K562 (cell line): ENCODE results near the gene SLC12A3. TPM values are rescaled to one million over a fixed set of nuclear protein-coding genes. Genes with fewer than 3 reads are reported as not detected.

ENCODE experiments used
- ATAC-seq: fragments of 200-7000 bp; cut with Tn5 transposase; 3 replicates; pipeline ENCODE4 v1.9.1; 2020; ENCODE audit warnings: moderate library complexity
- BruUV-seq: library from RNA; stranded (reverse); fragments of 400-500 nt; replicated peaks from 2 replicates; lab custom pipeline; 2021; lab: Mats Ljungman, UMichigan
- CTCF ChIA-PET: fragments of 300-600 bp; formaldehyde crosslinking; extraction: SDS; loops from one replicate; lab custom pipeline; 2021; ENCODE audit warnings: low intra/inter-chr PET ratio; lab: Yijun Ruan, JAX
- POLR2A ChIA-PET: fragments of 300-600, 350-650 bp; sonication (Branson Sonifier 250); formaldehyde crosslinking; extraction: SDS; loops from one replicate; lab custom pipeline; 2021; ENCODE audit warnings: antibody characterized with exemption, inconsistent platforms; lab: Yijun Ruan, JAX
- DNase-seq, 4 experiments: peaks; one replicate each; pipeline versions ENCODE4 v3.0.0 to v3.0.0-alpha.2; 2011 to 2018; ENCODE audit warnings: low spot score in 3 of 4, mixed read lengths in 3 of 4; ENCODE audit errors: extremely low read depth in 1 of 4
- FAIRE-seq: peaks from 2 replicates; lab custom pipeline; 2011; peaks lifted over from hg19 to GRCh38; lab: Jason Lieb, UNC
- H2AFZ ChIP-seq: 2 replicates; pipeline ENCODE4 v1.6.0; 2011; ENCODE audit warnings: low read depth, low read length, control low read depth, inconsistent platforms
- H3K27ac ChIP-seq: fragments of 200-600 bp; 3 replicates; pipeline ENCODE4 v1.8.0; 2011; ENCODE audit warnings: low read depth, mild to moderate bottlenecking, control low read depth, inconsistent platforms, low read length, moderate library complexity, mixed read lengths; ENCODE audit errors: extremely low read depth
- H3K27me3 ChIP-seq, 2 experiments: fragments of 300-600 bp in 1 of 2; 2 replicates in 1 of 2; 3 replicates in 1 of 2; pipeline versions ENCODE4 v1.6.0 to v1.8.0; 2011; ENCODE audit warnings: inconsistent platforms in 2 of 2, low read length in 2 of 2, mild to moderate bottlenecking in 1 of 2, mixed read lengths in 1 of 2, moderate library complexity in 1 of 2; ENCODE audit not compliant: control insufficient read depth in 2 of 2, insufficient read depth in 2 of 2
- H3K36me3 ChIP-seq: fragments of 300-600 bp; 3 replicates; pipeline ENCODE4 v1.8.0; 2011; ENCODE audit warnings: mild to moderate bottlenecking, low read length, inconsistent platforms; ENCODE audit not compliant: control insufficient read depth, insufficient read depth
- H3K4me1 ChIP-seq, 2 experiments: fragments of 200-600 bp in 1 of 2; replicated peaks in 1 of 2; 2 replicates in 1 of 2; 3 replicates in 1 of 2; pipeline versions ENCODE4 v1.5.1 to v1.8.0; 2011; ENCODE audit warnings: inconsistent platforms in 2 of 2, low read length in 2 of 2, mild to moderate bottlenecking in 1 of 2, mixed read lengths in 1 of 2, moderate library complexity in 1 of 2; ENCODE audit not compliant: control insufficient read depth in 2 of 2, insufficient read depth in 2 of 2
- H3K4me2 ChIP-seq: 2 replicates; pipeline ENCODE4 v1.6.1; 2011; ENCODE audit warnings: low read length, control low read depth, inconsistent platforms, mixed read lengths; ENCODE audit not compliant: insufficient read depth
- H3K4me3 ChIP-seq: fragments of 200-600 bp; sonication (generic), shearing (Covaris generic); 2 replicates; pipeline ENCODE4 v1.5.1; 2016; ENCODE audit warnings: control low read depth, inconsistent platforms
- H3K79me2 ChIP-seq: fragments of 200-600 bp; 3 replicates; pipeline ENCODE4 v1.8.0; 2011; ENCODE audit warnings: low read length, inconsistent platforms; ENCODE audit not compliant: control insufficient read depth, insufficient read depth
- H3K9ac ChIP-seq, 2 experiments: 2 replicates each; pipeline versions ENCODE4 v1.6.0 to v1.6.1; 2011; ENCODE audit warnings: low read depth in 2 of 2, low read length in 2 of 2, control low read depth in 1 of 2, inconsistent platforms in 1 of 2, mild to moderate bottlenecking in 1 of 2, mixed read lengths in 1 of 2; ENCODE audit not compliant: insufficient read depth in 1 of 2
- H3K9me1 ChIP-seq: one replicate; pipeline ENCODE4 v1.6.0; 2011; ENCODE audit warnings: inconsistent platforms, mild to moderate bottlenecking, low read length, moderate library complexity; ENCODE audit not compliant: control insufficient read depth, insufficient read depth
- H3K9me3 ChIP-seq: replicated peaks from 2 replicates; pipeline ENCODE4 v1.5.1; 2011; ENCODE audit warnings: low read depth, low read length, inconsistent platforms; ENCODE audit not compliant: control insufficient read depth, insufficient read depth
- H4K20me1 ChIP-seq: replicated peaks from 2 replicates; pipeline ENCODE4 v1.6.1; 2011; ENCODE audit warnings: low read length, inconsistent platforms, mixed read lengths; ENCODE audit not compliant: control insufficient read depth, insufficient read depth
- EGR1 ChIP-seq: fragments of 450-650 bp; conservative IDR thresholded peaks from 2 replicates; pipeline ENCODE4 v1.6.1; 2017; ENCODE audit warnings: mild to moderate bottlenecking
- MEF2D ChIP-seq: conservative IDR thresholded peaks from 2 replicates; pipeline ENCODE4 v1.6.1; 2016; ENCODE audit warnings: low read depth, missing genetic modification characterization, missing compliant biosample characterization
- SRSF9 ChIP-seq: fragments of 200-400 bp; formaldehyde crosslinking; IDR thresholded peaks from 2 replicates; pipeline ENCODE4 v1.6.1; 2017; ENCODE audit warnings: low read depth, low read length, borderline replicate concordance
- U2AF1 ChIP-seq: fragments of 200-400 bp; formaldehyde crosslinking; optimal IDR thresholded peaks from 2 replicates; pipeline ENCODE3; 2017; ENCODE audit warnings: mild to moderate bottlenecking, low read depth, low read length, moderate library complexity
- WGBS: fragments of 100-300 bp; shearing (Covaris generic); methylation state at CpG from one replicate; pipeline ENCODE4 v1.1.6; 2016; ENCODE audit warnings: low coverage, mixed read lengths; ENCODE audit not compliant: insufficient coverage; ENCODE audit errors: missing lambda C conversion rate; 5-methylcytosine and 5-hydroxymethylcytosine counted together
- in situ Hi-C: fragments of 300-500 bp; cut with MboI; formaldehyde crosslinking; loops from 4 replicates; pipeline ENCODE4 v1.15.0; 2018; ENCODE audit warnings: inconsistent platforms, mixed read lengths
- intact Hi-C: fragments of 100-400 bp; cut with micrococcal nuclease; formaldehyde crosslinking; loops from 2 replicates; pipeline ENCODE4 v1.14.2; 2022
- polyA plus RNA-seq, 8 experiments: library from polyadenylated mRNA; depleted of rRNA in 4 of 8; stranded (reverse) in 5 of 8; unstranded in 3 of 8; fragments of >200 nt; fragmentation: Nextera tagmentation in 2 of 8; fragmentation: Illumina TruSeq in 1 of 8; extraction: Ambion mirVana in 2 of 8; extraction: Trizol in 1 of 8; gene quantifications; 2 replicates each; pipeline versions ENCODE4 v1.2.1 to v1.2.3, GENCODE V29; 2011 to 2014; ENCODE audit warnings: inconsistent platforms in 1 of 8, missing spikeins in 1 of 8
- total RNA-seq, 7 experiments: library from RNA; depleted of rRNA in 6 of 7; stranded (reverse); fragments of >200 nt in 6 of 7; fragmentation: Illumina TruSeq in 2 of 7; extraction: Trizol in 2 of 7; gene quantifications; 2 replicates each; pipeline versions ENCODE4 v1.2.1 to v1.2.3, GENCODE V29; 2011 to 2021; ENCODE audit warnings: low replicate concordance in 1 of 7

SLC12A3 gene
- total and polyA plus RNA-seq, 9 of the 15 experiments (the other 6 are each of a cell fraction or from before 2014, with no cell fraction given), result not detected

DNA sequence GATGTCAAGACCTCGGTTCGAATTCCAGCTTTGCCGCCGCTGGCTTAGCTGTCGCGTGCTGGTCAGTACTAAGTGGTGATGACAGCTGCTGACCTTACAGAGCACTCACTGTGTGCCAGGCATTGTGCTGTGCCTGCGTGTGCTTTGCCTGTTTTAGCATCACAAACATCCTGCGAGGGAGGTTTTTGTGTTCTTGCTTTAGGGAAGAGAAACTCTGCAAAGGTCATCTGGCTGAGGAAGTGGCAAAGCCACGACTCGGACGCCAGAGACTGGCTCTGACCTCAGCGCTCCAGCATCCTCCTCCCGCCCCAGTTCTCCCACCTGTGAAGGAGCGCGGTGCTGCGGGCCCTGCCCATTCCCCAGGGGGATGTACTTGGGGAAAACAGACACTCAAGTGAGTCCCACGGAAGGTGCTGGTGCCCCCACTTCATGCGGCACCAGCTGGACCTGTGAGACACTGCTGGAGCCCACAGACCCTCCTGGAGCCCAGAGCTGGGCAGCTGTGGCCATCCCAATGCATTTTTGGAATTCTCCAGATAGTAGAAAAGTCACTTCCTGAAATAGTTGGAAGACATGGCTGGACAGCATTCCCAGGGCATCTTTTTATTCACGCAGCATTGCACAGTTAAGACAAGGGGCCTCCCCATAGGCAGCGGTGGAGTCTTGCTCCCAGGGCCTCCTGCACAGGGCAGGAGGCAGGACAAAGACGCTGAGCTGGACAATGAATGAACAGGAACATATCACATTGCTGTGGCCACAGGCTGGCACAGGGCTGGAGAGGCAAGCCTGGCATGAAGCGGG, 47.0 kb downstream of the SLC12A3 start (continued):
- no peak for TF ChIP-seq SRSF9

DNA sequence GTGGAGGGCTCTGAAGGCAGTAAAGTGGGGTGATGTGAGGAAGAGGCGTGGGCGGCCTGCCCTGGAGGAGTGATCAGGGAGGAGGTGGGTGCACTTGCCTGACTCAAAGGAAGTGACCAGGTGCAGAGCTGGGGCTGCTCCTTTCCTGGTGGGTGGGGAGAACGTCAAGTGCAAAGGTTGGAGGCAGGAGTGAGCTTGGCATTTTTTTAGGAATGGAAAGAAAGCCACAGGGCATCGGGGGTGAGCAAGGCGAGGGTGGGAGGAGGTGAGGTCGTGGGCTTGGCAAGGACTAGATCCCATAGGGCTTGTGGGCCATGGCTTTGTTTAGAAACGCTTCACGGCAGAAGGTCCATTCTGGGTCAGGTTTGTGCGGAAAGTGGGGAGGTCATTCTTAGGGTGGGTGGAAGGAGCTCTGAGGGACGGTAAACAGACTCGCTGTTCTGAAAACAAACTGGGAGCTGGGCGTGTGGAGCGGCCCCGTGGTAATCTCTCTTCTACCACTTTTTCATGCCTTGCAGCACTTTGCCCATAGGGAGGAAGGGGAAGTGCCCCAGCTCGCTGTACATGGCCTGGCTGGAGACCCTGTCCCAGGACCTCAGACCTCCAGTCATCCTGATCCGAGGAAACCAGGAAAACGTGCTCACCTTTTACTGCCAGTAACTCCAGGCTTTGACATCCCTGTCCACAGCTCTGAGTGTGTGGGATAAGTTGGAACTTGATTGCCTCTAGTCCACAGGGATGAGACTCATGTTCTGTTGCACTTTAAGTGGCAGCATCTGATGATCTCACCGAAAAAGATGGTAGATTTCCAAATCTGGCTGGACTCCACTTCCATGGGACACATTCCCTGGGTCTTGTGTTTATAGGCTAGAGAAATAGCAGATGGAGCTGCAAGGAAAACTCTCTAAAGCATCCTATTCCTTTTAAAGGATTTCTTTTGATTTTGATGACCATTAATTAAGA, 48.0 kb downstream of the SLC12A3 start:
- Histone ChIP-seq H2AFZ (no peak overlapping the region), H3K4me1 (no peaks in the 10 kb centered on the region)

More for the DNA sequence above, 48.0 kb downstream of the SLC12A3 start:
- BruUV-seq, result no TSS peak
- H3K4me2 ChIP-seq, result no peak overlapping the region
- intact Hi-C loops, result no loop called here
- H4K20me1 ChIP-seq, result peaks cover 4% of the 10 kb centered on the region
- H3K27me3 ChIP-seq, result peaks cover 50 to 66% of the 10 kb centered on the region in 2 experiments
- no peak for ATAC-seq
- no peak overlapping the region for H3K27ac ChIP-seq
- TF ChIP-seq U2AF1, result no peak
- TF ChIP-seq EGR1, result peak; percentile 69
- TF ChIP-seq MEF2D, result no peak
- TF ChIP-seq, all 486 proteins: peak for 1
- no peaks in the 10 kb centered on the region for H3K9me3 ChIP-seq
- no peaks in the 10 kb centered on the region for H3K79me2 ChIP-seq
- no peak overlapping the region for H3K9ac ChIP-seq
- ChIA-PET CTCF (no interaction called here), POLR2A (interaction anchor here (0.5 to 4.5 kb wide), 3 partner anchors 15 to 24 kb away, joined by 3 to 40 read pairs (median 4); partner anchors contain the start of gene HERPUD1)
- DNase-seq (no peak), FAIRE-seq (no peak)
- H3K9me1 ChIP-seq, result peaks cover 5% of the 10 kb centered on the region
- in situ Hi-C loops, result no loop called here
- H3K4me3 ChIP-seq, result no peak overlapping the region
- no peaks in the 10 kb centered on the region for H3K36me3 ChIP-seq
- WGBS, result 4% methylated on average over 15 of the region's 18 CpGs
